Neuron (in vitro differentiated cells): Measurements from ENCODE around the gene MUC2.
"Not testable (repeated sequence)": the region's sequence is repeated elsewhere in the genome, so short reads cannot be mapped to it uniquely, and the experiment has no call there.

Source experiments
- H2AFZ ChIP-seq: one replicate; pipeline ENCODE4 v1.6.1; 2013; ENCODE audit warnings: low read depth, mild to moderate bottlenecking, inconsistent platforms, low read length, moderate library complexity
- H3K27me3 ChIP-seq: one replicate; pipeline ENCODE4 v1.6.1; 2013; ENCODE audit warnings: low read length; ENCODE audit not compliant: insufficient read depth
- H3K36me3 ChIP-seq: one replicate; pipeline ENCODE4 v1.6.1; 2013; ENCODE audit warnings: low read length; ENCODE audit not compliant: insufficient read depth
- H3K4me1 ChIP-seq: one replicate; pipeline ENCODE4 v1.6.1; 2013; ENCODE audit warnings: low read length; ENCODE audit not compliant: insufficient read depth
- H3K4me3 ChIP-seq: 2 replicates; pipeline ENCODE4 v1.5.1; 2013; ENCODE audit warnings: mild to moderate bottlenecking, low read length, moderate library complexity
- H3K9me3 ChIP-seq: one replicate; pipeline ENCODE4 v1.6.1; 2013; ENCODE audit warnings: low read length

The MUC2 gene

DNA sequence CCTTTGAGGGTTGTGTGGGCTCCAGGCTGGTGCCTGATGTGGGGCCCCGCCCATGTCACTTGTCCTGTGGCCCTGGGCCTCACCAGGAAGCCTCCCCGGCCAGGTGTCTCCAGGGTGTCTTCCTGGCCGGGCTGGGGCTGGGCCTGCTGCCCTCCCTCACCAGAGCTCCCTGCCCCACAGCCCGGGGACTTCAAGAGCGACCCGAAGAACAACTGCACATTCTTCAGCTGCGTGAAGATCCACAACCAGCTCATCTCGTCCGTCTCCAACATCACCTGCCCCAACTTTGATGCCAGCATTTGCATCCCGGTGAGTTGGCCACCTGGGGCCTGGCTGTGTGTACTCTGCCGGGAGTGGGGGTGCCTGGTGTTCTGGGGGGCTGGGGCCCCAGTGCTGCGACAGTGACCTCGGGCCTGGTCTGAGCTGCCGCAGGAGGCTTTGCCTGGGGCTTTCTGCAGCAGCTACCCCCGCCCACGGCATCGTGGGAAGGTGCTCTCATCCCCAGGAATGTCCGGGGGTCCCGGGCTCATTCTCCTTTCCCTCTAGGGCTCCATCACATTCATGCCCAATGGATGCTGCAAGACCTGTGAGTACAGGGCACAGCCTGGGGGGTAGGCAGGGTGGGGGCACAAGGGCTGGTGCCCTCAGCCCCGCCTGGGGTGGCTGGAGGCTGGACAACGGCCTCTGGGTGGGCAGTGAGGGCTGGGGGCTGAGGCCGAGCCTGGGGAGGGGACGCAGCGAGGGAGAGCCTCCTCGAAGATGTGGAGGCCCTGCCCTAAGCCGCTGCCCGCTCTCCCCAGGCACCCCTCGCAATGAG lies 34.6 kb downstream of the MUC2 start:
- no peaks in the 10 kb centered on the region for H3K4me1 ChIP-seq
- H3K4me3 ChIP-seq = no peak overlapping the region
- no peaks in the 10 kb centered on the region for H3K36me3 ChIP-seq
- H2AFZ ChIP-seq = no peak overlapping the region
- H3K27me3 ChIP-seq = no peaks in the 10 kb centered on the region
- H3K9me3 ChIP-seq = no peaks in the 10 kb centered on the region

DNA sequence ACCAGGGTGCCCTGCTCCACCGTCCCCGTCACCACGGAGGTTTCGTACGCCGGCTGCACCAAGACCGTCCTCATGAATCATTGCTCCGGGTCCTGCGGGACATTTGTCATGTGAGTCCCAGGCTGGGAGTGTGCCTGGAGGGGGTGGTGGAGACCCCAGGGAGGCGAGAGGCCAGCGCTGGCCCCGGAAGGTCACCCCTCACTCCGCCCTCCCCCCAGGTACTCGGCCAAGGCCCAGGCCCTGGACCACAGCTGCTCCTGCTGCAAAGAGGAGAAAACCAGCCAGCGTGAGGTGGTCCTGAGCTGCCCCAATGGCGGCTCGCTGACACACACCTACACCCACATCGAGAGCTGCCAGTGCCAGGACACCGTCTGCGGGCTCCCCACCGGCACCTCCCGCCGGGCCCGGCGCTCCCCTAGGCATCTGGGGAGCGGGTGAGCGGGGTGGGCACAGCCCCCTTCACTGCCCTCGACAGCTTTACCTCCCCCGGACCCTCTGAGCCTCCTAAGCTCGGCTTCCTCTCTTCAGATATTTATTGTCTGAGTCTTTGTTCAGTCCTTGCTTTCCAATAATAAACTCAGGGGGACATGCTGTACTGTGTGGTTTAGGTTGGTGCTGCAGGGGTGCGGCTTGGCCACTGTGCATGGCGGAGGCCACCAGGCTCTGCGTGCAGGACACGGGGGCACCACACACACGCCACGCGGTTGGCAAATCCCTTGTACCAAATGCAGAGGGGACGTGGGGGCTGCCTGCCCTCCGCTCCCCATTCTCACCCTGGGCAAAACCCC lies 35.4 kb downstream of the MUC2 start:
- Histone ChIP-seq H3K36me3 (no peaks in the 10 kb centered on the region), H3K9me3 (no peaks in the 10 kb centered on the region), H3K27me3 (no peaks in the 10 kb centered on the region), H2AFZ (no peak overlapping the region), H3K4me1 (no peaks in the 10 kb centered on the region), H3K4me3 (no peak overlapping the region)

DNA sequence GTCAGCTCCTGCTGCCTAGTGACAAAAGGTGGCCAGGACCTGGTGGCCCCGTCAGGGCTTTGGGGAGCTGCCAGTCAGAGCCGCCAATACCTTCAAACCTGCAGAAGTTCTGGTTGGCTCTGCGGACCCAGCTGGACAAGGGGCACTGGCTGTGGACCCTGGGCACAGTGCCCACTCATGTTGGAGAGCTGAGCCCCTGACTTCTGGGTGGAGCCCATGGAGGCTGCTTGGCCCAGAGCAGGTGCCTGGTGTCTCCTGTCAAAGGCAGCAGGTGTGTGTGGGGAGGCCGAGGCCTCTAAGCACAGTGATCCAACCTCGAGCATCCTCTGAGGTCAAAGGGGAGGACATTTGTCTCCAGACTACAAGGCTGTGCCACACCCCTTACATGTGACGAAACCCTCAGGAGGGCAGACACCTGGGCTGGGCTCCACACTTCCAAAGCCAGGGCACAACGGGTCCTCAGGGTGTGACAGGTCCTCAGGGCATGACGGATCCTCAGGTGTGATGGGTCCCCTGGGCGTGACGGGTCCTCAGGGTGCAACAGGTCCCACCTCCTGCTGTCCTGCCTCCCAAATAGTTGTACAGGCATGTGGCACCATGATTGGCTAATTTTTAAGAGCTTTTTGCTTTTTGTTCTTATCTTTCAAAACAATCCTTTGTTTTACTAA lies 37.0 kb downstream of the MUC2 start:
- Histone ChIP-seq H2AFZ (no peak overlapping the region), H3K4me1 (no peaks in the 10 kb centered on the region), H3K36me3 (no peaks in the 10 kb centered on the region)

DNA sequence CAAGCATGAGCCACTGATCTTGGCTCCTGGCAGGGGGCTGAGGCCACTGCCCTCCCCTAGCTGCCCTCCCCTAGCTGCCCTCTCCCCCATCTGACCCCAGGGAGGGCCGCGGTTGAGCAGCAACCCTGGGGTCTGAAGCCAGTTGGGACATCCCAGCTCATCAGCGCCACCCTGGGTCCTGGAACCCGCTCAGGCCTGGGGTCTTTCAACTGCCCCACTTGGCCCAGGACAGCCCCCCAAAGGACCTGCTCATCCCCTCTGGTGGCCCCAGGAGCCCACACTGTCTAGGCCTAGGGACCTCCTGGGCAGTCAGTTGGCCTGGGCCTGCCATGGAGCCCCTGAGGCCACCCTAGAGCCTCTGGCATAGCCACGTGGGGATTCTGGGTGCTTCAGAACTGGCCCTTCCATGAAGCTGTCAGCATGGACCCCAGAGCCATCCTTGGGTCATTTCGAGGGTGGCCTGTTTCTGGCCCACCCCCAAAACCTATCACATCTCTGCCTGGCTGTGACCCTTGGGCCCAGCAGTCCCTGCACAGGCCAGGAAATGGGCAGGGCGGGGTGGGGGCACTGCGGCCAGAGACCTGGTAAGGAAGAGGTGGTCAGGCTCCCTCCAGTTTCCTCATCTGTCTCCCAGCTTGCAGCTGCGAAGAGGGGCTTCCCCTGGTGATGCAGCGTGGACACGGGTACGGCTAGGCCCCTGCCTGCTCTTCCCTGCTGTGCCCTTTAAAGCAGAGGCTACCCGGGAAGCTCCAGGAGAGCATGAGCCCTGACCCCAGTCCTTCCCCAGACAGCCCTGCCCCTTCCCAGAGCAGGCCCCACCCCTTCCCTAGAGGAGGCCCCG lies 37.9 kb downstream of the MUC2 start:
- no peaks in the 10 kb centered on the region for H3K9me3 ChIP-seq
- no peaks in the 10 kb centered on the region for H3K36me3 ChIP-seq
- no peaks in the 10 kb centered on the region for H3K4me1 ChIP-seq
- no peak overlapping the region for H2AFZ ChIP-seq
- peaks cover 7% of the 10 kb centered on the region for H3K27me3 ChIP-seq
- H3K4me3 ChIP-seq = no peak overlapping the region

More for the DNA sequence above, 37.0 kb downstream of the MUC2 start:
- H3K27me3 ChIP-seq = peaks cover 2% of the 10 kb centered on the region
- H3K9me3 ChIP-seq = no peaks in the 10 kb centered on the region
- H3K4me3 ChIP-seq = no peak overlapping the region

DNA sequence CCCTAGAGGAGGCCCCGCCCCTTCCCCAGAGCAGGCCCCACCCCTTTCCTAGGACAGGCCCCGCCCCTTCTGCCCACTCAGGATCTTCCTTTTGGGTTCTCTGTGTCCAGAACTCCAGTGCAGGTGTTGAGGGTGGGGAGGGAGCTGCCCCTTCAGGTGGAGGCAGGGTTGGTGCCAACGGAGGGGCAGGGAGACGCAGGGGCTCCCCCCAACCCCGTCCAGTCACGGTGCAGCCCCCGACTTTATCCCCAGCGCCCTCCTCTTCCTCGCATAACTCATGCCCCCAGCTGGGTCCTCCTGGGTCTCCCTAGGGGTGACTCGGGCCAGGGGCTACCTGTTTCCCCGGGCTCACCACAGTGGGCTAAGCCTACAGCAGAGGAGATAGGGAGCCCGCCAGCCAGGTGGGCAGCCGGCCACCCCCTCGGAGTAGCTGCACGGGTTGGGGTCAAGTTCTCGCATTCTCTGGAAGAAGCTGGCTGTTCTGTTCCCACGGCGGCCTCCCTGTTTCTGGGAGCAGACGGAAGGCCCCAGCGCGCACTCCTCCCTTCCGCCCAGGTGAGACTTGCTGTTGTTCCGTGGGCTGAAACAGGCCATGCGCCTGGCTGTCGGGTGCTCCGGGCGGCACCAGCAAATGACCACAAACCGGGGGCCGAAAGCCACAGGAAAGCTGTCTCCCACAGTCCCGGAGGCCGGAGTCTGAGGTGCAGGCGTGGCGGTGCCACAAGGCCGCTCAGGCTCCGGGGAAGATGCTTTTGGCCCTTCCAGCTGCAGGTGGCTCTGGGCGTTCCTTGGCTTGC lies 38.9 kb downstream of the MUC2 start:
- Histone ChIP-seq H3K9me3 (no peaks in the 10 kb centered on the region), H3K4me3 (no peak overlapping the region), H3K36me3 (no peaks in the 10 kb centered on the region), H2AFZ (no peak overlapping the region), H3K27me3 (peaks cover 7% of the 10 kb centered on the region), H3K4me1 (no peaks in the 10 kb centered on the region)

DNA sequence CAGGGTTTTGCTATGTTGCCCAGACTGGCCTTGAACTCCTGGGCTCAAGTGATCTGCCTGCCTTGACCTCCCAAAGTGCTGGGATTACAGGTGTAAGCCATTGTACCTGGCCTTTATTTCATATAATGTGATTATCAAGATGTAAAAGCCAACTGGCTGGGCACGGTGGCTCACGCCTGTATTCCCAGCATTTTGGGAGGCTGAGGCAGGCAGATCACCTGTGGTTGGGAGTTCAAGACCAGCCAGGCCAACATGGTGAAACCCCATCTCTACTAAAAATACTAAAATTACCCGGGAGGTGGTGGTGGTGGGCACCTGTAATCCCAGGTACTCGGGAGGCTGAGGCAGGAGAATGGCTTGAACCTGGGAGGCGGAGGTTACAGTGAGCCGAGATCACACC lies 40.6 kb downstream of the MUC2 start:
- H3K27me3 ChIP-seq, H3K4me1 ChIP-seq, H2AFZ ChIP-seq, H3K36me3 ChIP-seq, H3K9me3 ChIP-seq, H3K4me3 ChIP-seq: not testable (repeated sequence)

DNA sequence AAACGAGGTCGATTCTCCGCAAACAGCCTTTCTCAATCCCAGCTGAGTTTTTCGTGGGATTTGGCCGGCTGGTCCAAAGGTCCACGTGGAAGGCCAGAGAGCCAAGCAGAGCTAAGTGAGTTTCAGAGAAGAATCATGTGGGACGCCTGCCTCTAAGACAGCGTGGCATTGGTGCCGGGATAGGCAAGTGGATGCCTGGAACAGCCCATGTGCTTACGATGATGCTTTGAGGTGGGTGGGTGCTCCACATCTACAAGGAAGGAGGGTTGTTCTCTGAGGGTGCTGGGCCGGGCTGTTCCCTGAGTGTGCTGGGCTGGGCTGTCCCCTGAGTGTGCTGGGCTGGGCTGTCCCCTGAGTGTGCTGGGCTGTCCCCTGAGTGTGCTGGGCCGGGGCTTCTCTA lies 41.4 kb downstream of the MUC2 start:
- Histone ChIP-seq H3K9me3 (no peaks in the 10 kb centered on the region), H3K4me3 (no peak overlapping the region), H3K36me3 (no peaks in the 10 kb centered on the region), H2AFZ (no peak overlapping the region), H3K27me3 (peaks cover 7% of the 10 kb centered on the region), H3K4me1 (no peaks in the 10 kb centered on the region)

DNA sequence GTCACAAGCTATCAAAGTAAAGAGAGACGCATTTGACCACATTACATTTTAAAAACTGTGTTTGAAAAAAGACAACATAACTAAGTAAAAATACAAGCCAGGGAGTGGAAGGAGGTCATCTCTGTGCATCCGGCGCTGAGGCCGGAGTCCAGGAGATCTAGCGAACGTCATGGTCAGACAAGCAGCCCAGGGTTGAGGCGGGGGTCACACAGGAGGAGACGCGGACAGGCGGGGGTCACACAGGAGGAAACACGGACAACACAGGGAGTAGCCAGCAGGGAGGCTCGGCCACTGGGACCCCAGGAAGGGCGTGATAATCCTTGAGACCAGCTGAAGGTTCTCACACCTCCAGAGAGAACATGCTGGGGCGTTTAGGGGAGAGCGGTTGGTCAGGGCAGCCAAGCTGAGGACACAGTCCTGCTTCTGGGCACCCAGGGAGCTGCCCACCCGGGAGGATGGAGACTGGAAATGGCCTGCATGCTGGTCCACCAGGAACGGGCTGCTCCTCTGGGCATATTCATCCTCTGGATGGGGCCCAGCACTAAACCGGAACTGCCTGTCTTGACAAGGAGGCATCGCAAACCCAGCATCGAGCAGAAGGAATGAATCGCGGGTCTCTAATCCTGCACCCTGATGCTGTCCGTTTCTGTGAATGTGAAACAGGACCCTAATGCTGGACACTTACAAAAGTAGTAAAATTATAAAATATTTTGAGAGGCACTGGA lies 42.2 kb downstream of the MUC2 start:
- Histone ChIP-seq H3K4me1 (no peaks in the 10 kb centered on the region), H3K27me3 (peaks cover 7% of the 10 kb centered on the region), H3K36me3 (no peaks in the 10 kb centered on the region), H3K4me3 (no peak overlapping the region), H3K9me3 (no peaks in the 10 kb centered on the region), H2AFZ (no peak overlapping the region)

DNA sequence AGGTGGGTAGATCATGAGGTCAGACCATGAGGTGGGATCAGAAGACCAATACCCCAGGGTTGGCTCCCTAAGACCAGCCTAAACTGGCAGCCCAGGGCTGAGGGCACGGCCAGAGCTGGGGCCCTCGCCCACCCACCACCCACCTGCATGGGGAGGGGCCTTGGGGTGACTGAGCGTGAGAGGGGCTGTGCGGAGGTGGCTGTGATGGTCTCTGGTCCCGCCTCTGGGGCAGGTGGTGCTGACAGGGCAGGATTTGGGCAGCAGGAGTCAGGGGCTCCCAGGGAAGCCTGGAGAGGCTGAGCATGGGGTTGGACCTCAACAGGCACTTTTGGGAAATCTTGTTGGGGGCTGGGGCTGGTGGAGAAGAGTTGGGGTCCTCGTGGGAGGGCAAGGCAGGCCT lies 43.3 kb downstream of the MUC2 start:
- Histone ChIP-seq H2AFZ (no peak overlapping the region), H3K9me3 (no peaks in the 10 kb centered on the region), H3K27me3 (peaks cover 7% of the 10 kb centered on the region), H3K4me3 (no peak overlapping the region), H3K36me3 (no peaks in the 10 kb centered on the region), H3K4me1 (no peaks in the 10 kb centered on the region)

DNA sequence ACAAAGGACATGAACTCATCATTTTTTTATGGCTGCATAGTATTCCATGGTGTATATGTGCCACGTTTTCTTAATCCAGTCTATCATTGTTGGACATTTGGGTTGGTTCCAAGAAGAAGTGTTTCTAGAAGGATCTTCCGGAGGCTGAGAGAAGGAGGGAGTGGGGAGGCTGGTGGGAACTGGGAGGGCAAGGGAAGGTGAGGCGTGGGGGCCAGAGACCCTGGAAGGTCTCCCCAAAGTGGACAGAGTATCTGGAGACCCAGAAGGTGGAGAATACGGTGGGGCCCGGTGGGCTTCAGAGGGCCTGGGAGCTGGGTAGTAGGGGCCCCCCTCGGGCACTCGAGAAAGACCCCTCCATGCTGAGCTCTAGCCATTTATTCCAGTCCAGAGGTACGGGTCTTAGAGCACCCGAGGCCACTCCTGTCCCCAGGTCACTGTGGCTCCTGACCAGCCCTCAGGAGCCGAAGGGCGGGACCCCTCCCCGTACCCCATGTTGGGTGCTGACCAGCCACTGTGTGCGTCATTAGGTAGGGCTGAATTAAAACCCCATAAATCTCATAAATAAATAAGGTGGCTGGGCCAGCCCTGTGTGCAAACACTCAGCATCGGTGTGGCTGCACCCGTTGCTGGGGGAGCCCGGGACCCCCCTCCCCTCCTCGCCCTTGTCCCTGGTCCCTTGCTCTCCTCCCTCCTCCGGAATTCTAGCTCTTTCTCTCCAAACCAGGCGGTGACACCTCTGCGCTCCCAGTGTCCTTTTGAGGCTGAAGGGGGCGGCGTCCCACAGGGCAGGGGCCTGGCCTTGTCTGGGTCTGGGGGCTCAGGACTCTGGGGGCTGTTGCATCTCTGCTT lies 44.3 kb downstream of the MUC2 start:
- Histone ChIP-seq H3K4me1 (no peaks in the 10 kb centered on the region), H3K4me3 (no peak overlapping the region), H2AFZ (no peak overlapping the region), H3K27me3 (peaks cover 7% of the 10 kb centered on the region), H3K9me3 (no peaks in the 10 kb centered on the region), H3K36me3 (no peaks in the 10 kb centered on the region)

DNA sequence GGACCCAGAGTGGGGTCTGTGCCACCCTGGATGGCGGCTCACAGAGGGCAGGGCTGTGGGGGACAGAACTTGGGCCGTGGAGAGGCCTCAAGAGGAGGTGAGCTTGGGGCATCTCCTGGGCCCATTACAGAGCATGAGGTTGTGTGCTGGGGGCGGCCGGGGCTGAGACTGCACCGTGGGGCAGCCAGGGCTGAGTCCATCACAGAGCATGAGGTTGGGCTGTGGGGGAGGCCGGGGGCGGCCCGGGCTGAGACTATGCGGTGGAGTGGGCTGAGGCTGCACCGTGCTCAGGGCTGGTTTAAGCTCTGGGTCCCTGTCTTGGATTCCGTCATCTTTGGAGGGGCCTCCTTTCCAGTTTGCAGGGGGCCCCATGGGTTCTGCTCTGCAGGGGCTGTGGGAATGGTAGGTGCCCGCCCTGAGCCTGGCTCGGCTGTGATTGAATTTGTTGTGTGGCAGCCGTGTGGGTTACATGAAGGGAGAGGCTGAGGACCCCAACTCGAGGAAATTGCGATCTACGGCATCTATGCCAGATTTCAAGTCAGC lies 45.0 kb downstream of the MUC2 start:
- Histone ChIP-seq H3K4me1 (no peaks in the 10 kb centered on the region), H3K4me3 (no peak overlapping the region), H3K36me3 (no peaks in the 10 kb centered on the region), H3K9me3 (no peaks in the 10 kb centered on the region), H2AFZ (no peak overlapping the region), H3K27me3 (peaks cover 7% of the 10 kb centered on the region)
